HG03039 (cell line): ENCODE results near the gene ENOX1.
"Not testable (repeated sequence)": the region's sequence is repeated elsewhere in the genome, so short reads cannot be mapped to it uniquely, and the experiment has no call there.

Source experiments
- ATAC-seq: cut with Tn5 transposase; IDR thresholded peaks from one replicate; pipeline ENCODE4 v1.9.1; 2021; ENCODE audit warnings: mild to moderate bottlenecking, moderate library complexity; ENCODE audit not compliant: unreplicated experiment

ENOX1 gene

GRCh38 chr13:43180036-43180660, 606.6 kb downstream of the ENOX1 start:
- no peak for ATAC-seq

DNA sequence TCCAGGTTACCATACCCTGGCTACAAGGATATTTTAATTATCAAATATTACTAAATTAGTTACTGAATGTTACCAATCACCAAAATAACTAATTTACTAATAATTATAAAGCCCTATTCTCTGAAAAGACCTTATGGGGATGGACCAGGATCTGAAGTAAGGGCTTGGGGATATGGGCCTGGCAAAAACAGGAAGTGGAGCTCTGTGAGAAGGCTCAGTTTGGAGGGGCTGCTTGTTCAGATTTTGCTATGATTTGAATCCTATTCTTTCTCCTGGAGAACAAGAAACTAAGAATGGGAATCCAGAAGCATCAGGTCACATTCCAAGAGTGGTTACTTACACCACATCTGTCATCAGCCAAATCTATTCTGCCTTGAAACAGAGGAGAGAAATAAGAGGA, 615.3 kb downstream of the ENOX1 start:
- ATAC-seq, result no peak

GRCh38 chr13:43170506-43170905, 616.3 kb downstream of the ENOX1 start:
- ATAC-seq, result no peak

- not testable (repeated sequence) for ATAC-seq
These were observed 618.3 kb downstream of the ENOX1 start for GRCh38 chr13:43168434-43168833.

GRCh38 chr13:43167731-43168130, 619.0 kb downstream of the ENOX1 start:
- ATAC-seq, result no peak

DNA sequence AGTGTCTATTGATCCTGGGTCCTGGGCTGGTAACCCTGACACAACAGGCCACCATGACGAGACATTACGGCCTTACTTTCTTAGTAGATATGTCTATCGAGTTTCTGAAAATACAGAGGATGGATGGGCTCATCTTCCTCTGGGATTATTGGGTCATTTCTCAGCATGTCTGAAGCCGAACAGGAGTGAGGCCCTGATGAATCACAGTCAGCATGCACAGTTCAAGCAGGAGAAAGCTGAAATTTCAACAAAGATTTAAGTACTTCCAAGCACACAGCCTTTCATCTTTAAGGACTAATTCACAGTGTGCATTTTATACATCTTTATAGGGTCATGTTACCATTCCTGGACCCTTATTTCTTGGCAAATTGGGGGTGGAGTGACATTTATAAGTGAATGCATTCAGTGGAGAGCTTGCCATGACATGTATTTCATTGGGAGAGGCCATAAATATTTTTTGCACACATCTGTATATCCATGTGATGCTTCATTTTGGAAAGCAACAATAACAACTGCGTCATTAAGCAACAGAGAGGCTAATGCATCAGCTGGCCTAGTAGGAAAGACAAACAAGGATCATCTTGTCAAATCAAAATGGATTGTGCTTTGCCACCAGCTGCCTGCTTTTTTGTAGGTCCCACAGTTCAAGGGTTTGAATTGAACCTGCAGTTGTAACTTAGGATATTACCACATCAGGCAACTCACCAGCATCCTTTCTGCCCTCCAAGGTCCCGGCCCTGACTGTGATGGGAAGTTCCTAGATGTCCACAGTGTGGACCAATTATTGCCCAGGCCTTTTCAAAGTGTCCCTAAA, 619.9 kb downstream of the ENOX1 start:
- ATAC-seq, result no peak
